ENCODE results near the gene SLC35C1. TPM values are rescaled to one million over a fixed set of nuclear protein-coding genes. Genes with fewer than 3 reads are reported as not detected.

Gene SLC35C1
- total RNA-seq, 3 donors from 2014 or later, result 26.6 to 47.8 (median 35.6) TPM

DNA sequence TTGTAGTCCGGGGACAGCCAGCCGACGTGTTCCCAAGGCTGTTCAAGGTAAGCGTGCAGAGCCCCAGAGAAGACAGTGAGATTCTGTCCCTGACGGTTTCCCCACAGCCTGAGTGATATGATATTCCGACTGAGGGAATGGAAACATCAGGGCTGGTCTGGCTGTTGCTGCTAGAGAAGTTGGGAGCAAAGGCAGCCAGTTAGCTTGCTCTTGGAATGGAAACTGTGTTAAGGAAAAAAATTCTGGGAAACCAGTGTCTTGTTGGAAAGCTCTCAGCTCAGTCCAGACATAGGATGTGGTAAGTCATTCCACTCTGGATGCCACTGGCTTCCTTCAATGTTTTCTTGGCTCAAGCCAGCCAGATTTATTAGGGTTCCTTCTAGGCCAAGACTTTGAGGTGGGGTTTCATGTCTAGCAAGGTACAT, 51.1 kb downstream of the SLC35C1 start:
- H3K36me3 ChIP-seq (ENCODE audit: low read depth), result peaks cover under 1% of the 10 kb centered on the region

DNA sequence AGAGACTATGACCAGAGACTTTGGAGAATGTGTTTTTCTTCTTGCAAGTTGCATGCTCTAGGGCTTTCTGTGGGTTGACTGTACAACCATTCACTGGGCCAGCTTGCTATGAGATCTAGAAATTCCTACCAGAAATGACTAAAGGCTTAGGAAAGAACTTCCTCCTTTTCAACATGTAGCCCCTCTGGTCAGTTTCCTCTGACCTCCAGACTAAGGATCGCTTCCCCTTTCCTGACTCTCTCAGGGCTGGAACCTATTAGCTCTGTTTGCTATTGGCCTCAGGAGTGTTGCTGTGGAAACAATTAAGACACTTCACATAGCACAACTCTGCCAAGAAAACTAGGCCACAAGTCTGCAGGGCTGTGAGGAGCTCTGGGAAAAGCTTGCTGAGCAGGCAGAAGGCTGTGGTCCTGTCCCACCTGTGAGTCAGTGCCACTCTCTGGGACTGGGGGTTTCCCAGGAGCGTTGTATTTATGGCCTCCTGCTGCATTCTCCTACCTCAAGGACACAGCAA, 53.1 kb downstream of the SLC35C1 start:
- Histone ChIP-seq H3K4me1 (ENCODE audit: low read depth) (peaks cover 28% of the 10 kb centered on the region), H3K9me3 (no peaks in the 10 kb centered on the region), H3K36me3 (ENCODE audit: low read depth) (peaks cover 11% of the 10 kb centered on the region), H3K4me3 (no peak overlapping the region)
- no peak for DNase-seq
- intact Hi-C loops (cut with DNase I, micrococcal nuclease), result no loop called here
- ATAC-seq, result peak; percentile 38
- TF ChIP-seq, protein P1, sequence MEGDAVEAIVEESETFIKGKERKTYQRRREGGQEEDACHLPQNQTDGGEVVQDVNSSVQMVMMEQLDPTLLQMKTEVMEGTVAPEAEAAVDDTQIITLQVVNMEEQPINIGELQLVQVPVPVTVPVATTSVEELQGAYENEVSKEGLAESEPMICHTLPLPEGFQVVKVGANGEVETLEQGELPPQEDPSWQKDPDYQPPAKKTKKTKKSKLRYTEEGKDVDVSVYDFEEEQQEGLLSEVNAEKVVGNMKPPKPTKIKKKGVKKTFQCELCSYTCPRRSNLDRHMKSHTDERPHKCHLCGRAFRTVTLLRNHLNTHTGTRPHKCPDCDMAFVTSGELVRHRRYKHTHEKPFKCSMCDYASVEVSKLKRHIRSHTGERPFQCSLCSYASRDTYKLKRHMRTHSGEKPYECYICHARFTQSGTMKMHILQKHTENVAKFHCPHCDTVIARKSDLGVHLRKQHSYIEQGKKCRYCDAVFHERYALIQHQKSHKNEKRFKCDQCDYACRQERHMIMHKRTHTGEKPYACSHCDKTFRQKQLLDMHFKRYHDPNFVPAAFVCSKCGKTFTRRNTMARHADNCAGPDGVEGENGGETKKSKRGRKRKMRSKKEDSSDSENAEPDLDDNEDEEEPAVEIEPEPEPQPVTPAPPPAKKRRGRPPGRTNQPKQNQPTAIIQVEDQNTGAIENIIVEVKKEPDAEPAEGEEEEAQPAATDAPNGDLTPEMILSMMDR (IDR thresholded peaks at IDR 0.05), result no peak

More for the DNA sequence above, 51.1 kb downstream of the SLC35C1 start:
- no peak for ATAC-seq
- peaks cover 33% of the 10 kb centered on the region for H3K4me1 ChIP-seq (ENCODE audit: low read depth)
- no peak overlapping the region for H3K4me3 ChIP-seq
- intact Hi-C loops (cut with DNase I, micrococcal nuclease), result no loop called here
- TF ChIP-seq, protein P1 (IDR thresholded peaks at IDR 0.05), result no peak
- no peak for DNase-seq
- H3K9me3 ChIP-seq, result no peaks in the 10 kb centered on the region

DNA sequence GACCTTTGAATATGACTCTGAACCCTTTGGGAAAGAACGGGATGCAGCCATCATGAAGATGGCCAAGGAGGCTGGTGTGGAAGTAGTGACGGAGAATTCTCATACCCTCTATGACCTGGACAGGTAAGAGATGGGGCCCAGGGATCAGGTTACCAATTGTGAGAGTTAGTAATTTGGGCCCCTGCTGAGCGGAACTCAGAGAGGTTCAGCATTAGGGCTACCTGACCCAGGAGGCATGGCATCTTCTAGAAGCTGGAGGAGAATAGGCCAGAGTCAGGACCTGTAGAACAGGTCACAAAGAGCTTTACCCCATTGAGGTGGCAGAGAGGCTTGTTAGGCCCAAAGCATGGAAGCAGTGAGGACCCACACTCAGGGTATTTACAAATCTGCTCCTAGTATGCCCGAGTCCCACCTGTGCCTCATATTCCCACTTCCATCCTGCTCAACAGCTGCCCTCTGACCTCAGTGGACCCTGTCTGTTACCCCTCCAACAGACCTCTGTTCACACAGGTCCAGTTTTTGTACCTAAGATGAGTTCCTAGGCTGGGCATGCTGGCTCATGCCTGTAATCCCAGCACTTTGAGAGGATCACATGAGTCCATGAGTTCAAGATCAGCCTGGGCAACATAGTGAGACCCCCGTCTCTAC, 53.9 kb downstream of the SLC35C1 start:
- no peak overlapping the region for H3K4me3 ChIP-seq
- ATAC-seq, result no peak
- no peak for DNase-seq
- peaks cover 11% of the 10 kb centered on the region for H3K36me3 ChIP-seq (ENCODE audit: low read depth)
- peaks cover 28% of the 10 kb centered on the region for H3K4me1 ChIP-seq (ENCODE audit: low read depth)
- no peaks in the 10 kb centered on the region for H3K9me3 ChIP-seq
- intact Hi-C loops (cut with DNase I, micrococcal nuclease), result no loop called here
- TF ChIP-seq, protein P1 (IDR thresholded peaks at IDR 0.05), result no peak

DNA sequence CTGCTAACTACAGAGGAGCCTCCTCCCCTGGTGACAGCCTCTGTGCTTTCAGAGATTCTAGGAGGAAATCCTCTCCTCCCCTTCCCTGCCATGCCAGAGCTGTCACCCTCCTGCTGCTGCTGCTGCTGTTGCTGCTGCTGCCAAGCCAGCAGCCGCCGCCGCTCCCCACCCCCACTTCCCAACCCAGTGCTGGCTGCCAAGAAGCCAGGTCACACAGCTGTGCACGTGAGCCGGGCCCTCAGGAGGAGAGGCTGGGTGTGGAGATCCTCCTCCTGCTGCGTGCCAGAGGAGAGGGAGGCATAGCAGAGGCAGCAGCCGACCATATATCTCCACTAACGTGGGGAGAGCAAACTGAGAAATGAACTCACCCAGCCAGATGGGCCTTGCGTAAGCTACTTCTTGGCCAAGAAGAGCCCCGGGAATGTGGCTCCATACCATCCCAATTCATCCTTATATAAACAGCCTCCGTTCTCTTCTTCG, 54.8 kb downstream of the SLC35C1 start:
- H3K36me3 ChIP-seq (ENCODE audit: low read depth), result peaks cover 11% of the 10 kb centered on the region
- DNase-seq (peak; percentile 93 to 96 (median 94)), ATAC-seq (peak; percentile 94)

DNA sequence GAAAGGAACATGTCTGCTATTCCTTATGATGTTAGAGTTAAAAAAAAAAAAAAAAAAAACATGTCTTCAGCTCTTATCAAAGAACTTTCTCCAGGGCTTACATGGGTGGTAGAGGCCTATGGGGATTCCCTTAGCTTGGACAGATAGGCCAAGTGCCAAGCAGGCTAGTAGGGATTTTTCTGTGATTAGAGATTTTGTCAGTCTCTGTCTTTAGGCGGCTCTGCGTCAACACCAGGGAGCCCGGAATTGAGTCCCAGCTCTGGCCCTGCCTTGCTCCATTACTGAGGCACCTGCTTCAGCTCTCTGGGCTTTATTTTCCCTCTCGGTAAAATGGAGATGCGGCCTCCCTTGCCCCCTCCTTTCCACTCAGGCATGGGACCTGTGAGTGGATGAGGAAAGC, 55.4 kb downstream of the SLC35C1 start:
- H3K4me1 ChIP-seq (ENCODE audit: low read depth), result peaks cover 28% of the 10 kb centered on the region

More for the DNA sequence above, 54.8 kb downstream of the SLC35C1 start:
- no peaks in the 10 kb centered on the region for H3K9me3 ChIP-seq
- intact Hi-C loops (cut with DNase I, micrococcal nuclease), result no loop called here
- no peak overlapping the region for H3K4me3 ChIP-seq
- TF ChIP-seq, protein P1 (IDR thresholded peaks at IDR 0.05), result no peak
- H3K4me1 ChIP-seq (ENCODE audit: low read depth), result peaks cover 28% of the 10 kb centered on the region

More for the DNA sequence above, 55.4 kb downstream of the SLC35C1 start:
- H3K36me3 ChIP-seq (ENCODE audit: low read depth), result peaks cover 11% of the 10 kb centered on the region
- intact Hi-C loops (cut with DNase I, micrococcal nuclease), result no loop called here
- TF ChIP-seq, protein P1 (IDR thresholded peaks at IDR 0.05), result no peak
- no peak for DNase-seq
- H3K9me3 ChIP-seq, result no peaks in the 10 kb centered on the region
- no peak overlapping the region for H3K4me3 ChIP-seq
- ATAC-seq, result no peak

Data from mucosa of descending colon (tissue), 3 donors.